ENCODE measurements around the gene COA7.

GRCh38 chr1:52693843-52694242 lies 4.3 kb downstream of the COA7 start:
- no peak for TF ChIP-seq EP300 (IDR thresholded peaks at IDR 0.05)
- TF ChIP-seq CTCF (IDR thresholded peaks at IDR 0.05), result no peak
- TF ChIP-seq POLR2A (IDR thresholded peaks at IDR 0.05), result no peak

Measured in suprapubic skin (tissue), 3 donors.